HG02571 (cell line): ENCODE data around the gene VWF.

ENCODE experiments used
- ATAC-seq: cut with Tn5 transposase; IDR thresholded peaks from one replicate; pipeline ENCODE4 v1.9.1; 2021; ENCODE audit warnings: mild to moderate bottlenecking, moderate library complexity; ENCODE audit not compliant: unreplicated experiment

The VWF gene

DNA sequence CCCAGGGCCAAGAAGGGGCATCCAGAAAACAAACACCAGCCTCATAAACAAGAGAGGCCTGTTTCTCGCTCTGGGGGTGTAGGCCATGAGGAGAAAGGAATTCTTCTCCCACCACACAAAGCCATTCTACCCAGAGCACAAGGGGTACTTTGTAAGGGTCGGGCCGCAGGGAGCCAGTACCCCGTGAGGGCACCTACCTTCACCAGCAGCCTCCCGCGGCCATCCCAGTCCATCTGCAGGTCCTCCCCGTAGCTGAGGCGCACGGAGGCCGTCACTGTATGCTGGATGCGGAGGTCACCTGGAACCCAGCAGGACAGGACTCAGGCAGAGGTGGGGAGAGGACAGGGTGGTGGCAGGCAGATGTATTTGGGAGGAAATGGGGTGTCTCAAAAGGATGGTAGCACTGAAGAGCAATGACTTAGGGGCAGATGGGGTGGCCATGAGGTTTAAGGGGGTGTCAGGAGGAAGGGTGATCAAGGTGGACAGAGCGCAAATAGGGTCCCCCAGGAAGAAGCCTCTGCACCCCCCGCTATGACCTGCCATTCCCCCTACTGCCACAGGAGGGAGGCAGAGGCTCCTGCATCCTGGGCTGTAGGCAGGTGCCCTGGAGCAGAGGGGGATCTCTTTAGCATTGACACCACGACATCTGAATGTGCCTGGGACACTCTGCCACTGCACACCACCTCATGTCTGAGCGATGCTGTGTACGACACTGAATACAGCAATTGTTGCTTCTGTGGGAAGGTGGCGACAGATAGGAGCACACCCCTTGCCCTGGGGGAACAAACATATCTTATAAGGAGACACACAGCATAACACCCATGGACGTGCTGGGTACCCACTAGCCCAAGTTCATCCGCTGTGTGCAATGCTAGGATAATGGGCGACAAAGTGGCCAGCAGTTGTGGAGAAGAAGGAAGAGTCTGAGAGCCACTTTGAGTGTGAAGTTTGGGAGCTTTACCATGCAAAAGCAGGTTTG, 61.4 kb downstream of the VWF start:
- ATAC-seq, result no peak

- no peak for ATAC-seq
These were observed 62.1 kb downstream of the VWF start for GRCh38 chr12:6062395-6062756.

DNA sequence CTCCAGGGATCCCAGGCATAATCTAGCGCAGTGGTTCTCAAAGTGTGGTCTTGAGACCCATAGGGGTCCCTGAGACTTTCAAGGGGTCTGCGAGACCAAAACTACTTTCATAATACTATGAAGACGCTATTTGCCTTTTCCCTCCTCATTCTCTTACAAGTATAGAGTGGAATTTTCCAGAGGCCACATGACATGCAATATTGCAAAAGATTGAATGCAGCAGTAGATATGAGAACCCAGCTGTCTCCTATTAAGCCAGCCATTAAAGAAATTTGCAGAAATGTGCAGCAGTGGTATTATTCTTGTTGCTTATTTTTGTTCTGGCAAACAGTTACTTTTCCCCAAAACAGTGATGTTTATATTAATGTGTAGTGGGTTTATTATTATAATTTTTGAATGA, 62.8 kb downstream of the VWF start:
- no peak for ATAC-seq

GRCh38 chr12:6059860-6060565, 64.5 kb downstream of the VWF start:
- no peak for ATAC-seq

GRCh38 chr12:6059221-6059620, 65.2 kb downstream of the VWF start:
- no peak for ATAC-seq

DNA sequence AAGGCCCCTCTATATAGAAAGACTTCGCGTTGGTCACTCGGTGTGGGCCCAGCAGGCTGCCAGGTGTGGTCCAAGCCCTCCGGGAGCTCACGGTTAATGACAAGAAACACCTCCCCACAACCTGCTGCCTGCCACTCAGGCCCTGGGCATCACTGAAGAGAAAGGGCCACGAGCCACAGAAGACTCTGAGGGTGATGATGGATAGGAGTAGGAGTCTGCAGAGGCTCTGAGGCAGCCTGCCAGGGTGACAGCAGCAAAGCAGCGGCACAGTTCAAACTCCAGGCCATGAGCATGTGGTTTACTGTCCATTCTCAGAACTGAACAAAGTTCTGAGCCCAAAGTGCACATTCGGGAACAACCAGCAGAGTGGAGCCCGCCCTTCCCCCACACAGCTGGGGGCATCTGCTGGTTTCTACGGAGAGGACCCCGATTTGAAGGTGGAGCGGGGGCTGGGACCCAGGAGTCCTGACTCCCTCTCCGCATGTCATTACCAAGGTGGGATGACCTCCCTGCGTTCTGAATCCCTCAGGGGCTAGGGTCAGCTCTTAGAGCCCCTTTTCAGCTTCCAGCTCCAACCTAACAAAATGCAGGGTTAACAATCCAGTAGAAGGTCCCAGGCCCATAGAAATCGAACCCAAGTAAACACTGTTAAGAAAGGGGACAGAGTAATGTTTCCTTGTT, 65.8 kb downstream of the VWF start:
- no peak for ATAC-seq

DNA sequence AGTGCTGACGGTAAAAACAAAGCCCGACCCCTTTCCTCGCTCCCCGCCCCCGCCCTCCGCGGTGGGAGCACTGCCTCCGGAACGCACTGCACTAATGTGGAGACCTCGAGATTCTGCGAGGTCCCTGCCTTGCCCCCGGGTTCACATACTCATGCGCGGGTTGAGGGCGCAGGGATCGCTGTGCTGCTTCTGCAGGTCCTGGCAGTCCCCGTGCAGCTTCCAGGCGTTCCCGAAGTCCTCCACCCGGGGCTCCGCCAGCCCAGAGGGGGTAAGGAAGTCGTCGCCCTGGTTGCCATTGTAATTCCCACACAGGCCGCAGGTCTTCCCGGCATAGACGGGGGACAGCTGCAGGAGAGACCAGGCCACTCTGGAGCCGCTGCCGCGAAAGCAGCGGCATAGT, 66.8 kb downstream of the VWF start:
- ATAC-seq, result no peak

- no peak for ATAC-seq
These were observed 67.8 kb downstream of the VWF start for GRCh38 chr12:6056406-6057240.

- no peak for ATAC-seq
These were observed 70.9 kb downstream of the VWF start for GRCh38 chr12:6053541-6053940.

DNA sequence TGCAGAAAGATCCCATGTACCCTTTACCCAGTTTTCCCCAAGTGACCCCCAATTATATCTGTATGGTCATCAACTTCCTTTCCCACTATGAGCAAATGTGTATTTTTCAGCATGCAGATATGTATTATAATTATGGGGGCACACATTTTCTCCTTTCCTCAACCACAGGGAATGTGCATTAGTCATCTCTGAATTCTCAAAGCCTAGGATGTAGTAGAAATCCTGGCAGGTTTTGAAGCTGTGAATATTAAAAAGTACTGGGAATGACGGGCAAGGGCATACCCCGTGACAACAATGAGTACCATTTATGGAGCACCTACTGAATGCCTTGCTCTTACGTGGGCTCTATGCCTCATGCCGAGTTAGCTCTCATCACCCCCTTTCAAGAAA, 71.5 kb downstream of the VWF start:
- ATAC-seq, result no peak

- no peak for ATAC-seq
These were observed 72.1 kb downstream of the VWF start for GRCh38 chr12:6052206-6052939.

- no peak for ATAC-seq
These were observed 74.5 kb downstream of the VWF start for GRCh38 chr12:6049992-6050391.

- ATAC-seq, result no peak
These were observed 74.9 kb downstream of the VWF start for GRCh38 chr12:6049587-6049986.

DNA sequence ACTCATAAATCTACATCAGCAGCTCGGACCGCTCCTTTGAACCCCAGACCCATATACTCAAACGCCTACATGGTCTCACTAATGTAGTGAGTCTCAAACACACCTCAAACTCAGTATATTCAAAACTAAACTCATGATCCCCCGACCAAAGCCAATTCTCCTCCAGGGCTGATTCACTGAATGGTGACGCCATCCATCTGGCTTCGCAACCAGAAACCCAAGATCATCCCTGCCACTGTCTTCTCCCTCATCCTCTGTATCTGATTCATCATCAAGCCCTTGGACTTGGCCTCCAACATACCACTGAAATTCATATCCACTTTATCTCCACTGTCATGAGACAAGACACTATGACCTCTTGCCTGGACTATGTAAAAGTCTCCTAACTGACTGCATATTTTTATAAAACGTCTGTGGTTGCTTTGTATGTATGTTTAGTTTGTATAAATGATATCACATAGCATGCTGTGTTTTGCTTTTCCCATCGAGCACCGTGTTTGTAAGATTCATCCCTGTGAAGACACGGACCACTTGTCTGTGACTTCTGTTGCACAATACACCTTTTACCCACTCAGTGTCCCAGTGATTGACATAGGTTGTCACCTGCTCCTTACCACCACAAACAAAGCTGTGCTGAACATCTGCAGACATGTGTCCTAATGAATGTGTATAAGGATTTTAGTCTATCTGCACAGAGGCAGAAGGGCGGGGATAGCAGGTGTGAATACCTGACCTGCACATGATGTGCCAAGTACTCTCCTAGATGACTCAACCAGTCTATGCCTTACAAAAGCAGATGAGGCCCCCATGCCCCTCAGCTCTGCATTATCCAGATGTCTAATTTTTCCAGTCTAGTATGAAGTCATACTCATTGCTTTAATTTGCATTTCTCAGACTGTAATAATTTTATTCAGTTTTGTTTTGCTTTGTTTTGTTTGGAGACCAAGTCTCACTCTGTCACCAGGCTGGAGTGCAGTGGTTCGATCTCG, 76.9 kb downstream of the VWF start:
- no peak for ATAC-seq

GRCh38 chr12:6046511-6047180, 77.8 kb downstream of the VWF start:
- ATAC-seq, result no peak

DNA sequence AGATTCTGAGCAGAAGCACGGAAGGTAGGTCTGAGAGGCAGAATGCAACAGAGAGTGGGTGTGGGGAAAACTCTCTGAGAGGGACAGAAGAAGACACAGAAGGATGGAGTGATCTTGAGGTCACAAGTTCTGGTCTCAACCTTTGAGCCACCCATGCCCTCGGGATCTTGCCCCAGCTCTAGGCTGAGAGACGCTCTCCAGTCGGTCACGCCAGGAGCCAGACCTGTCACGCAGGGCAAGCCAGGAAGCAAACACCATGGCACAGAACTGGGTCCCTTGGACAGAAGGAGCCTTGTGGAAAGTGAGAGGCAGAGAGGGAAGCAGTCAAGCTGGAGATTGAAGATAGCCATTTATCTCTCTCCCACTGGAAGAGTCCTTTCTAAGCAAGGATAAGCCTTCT, 79.0 kb downstream of the VWF start:
- no peak for ATAC-seq

DNA sequence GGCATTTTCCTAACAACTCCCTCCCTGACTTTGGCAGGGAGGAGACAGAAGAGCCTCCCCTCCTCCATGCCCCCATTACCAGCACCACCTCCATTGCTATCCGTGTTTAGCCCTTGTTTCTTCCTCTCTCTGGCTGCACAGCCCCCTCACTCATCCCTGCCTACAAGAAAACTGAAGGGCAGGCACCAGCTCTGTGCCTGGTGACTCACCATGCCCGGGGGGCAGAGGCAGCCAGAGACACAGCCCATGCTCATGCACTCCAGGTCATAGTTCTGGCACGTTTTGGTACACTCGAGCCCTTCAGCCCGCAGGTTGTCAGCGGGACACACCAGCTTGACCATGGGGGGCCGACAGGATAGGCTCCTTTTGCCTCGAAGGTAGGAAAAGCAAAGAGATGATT, 80.4 kb downstream of the VWF start:
- ATAC-seq, result no peak

GRCh38 chr12:6042446-6042845, 82.0 kb downstream of the VWF start:
- no peak for ATAC-seq
